Activated B cell treated with CpG ODN at 0.5 μM for 24 hours (primary cell): Measurements from ENCODE around the gene PANK2. TPM values are rescaled to one million over a fixed set of nuclear protein-coding genes. Genes with fewer than 3 reads are reported as not detected.
"Not testable (repeated sequence)": the region's sequence is repeated elsewhere in the genome, so short reads cannot be mapped to it uniquely, and the experiment has no call there.

Experiments
- ATAC-seq: fragments of 200-7000 bp; cut with Tn5 transposase; one replicate; pipeline ENCODE4 v1.10.0; 2021; ENCODE audit warnings: low read depth, mild to moderate bottlenecking, moderate library complexity
- CTCF ChIA-PET: fragments of 350-600 bp; sonication (Branson Sonifier 250); formaldehyde crosslinking; loops from one replicate; lab custom pipeline; 2021; ENCODE audit warnings: antibody characterized with exemption; lab: Charles Lee
- POLR2A ChIA-PET: fragments of 350-600 bp; sonication (Branson Sonifier 250); formaldehyde crosslinking; loops from one replicate; lab custom pipeline; 2021; ENCODE audit warnings: antibody characterized with exemption; lab: Charles Lee
- DNase-seq: peaks from one replicate; pipeline ENCODE4 v3.0.0; 2022
- H3K27ac Mint-ChIP-seq: one replicate; pipeline ENCODE4 v1.8.0; 2020; ENCODE audit warnings: mixed read lengths
- H3K27me3 Mint-ChIP-seq: one replicate; pipeline ENCODE4 v1.8.0; 2021; ENCODE audit warnings: mixed read lengths
- H3K36me3 Mint-ChIP-seq: one replicate; pipeline ENCODE4 v1.8.0; 2021; ENCODE audit warnings: low read depth, mixed read lengths
- H3K4me1 Mint-ChIP-seq: one replicate; pipeline ENCODE4 v1.8.0; 2021; ENCODE audit warnings: mixed read lengths
- H3K4me3 Mint-ChIP-seq: one replicate; pipeline ENCODE4 v1.8.0; 2020; ENCODE audit warnings: mild to moderate bottlenecking, mixed read lengths
- H3K9me3 Mint-ChIP-seq: one replicate; pipeline ENCODE4 v1.8.0; 2020; ENCODE audit warnings: mixed read lengths
- CTCF ChIP-seq: fragments of 200-600 bp; IDR thresholded peaks from one replicate; pipeline ENCODE4 v1.8.0; 2022; ENCODE audit warnings: antibody characterized with exemption, mild to moderate bottlenecking
- intact Hi-C: fragments of 100-400 bp; cut with micrococcal nuclease; formaldehyde crosslinking; loops from one replicate; pipeline ENCODE4 v1.15.1; 2024
- total RNA-seq: library from RNA; stranded (reverse); gene quantifications from 2 replicates; pipeline ENCODE4 v1.2.3, GENCODE V29; 2022

Gene PANK2
- 52.1 and 55.0 TPM in 2 replicates for total RNA-seq

- Mint-ChIP-seq H3K27ac (peak within 1 kb of the TSS; percentile 92), H3K36me3 (peaks cover 34% of the 10 kb centered on the region), H3K4me3 (peak within 1 kb of the TSS; percentile 97), H3K27me3 (no peaks in the 10 kb centered on the region), H3K9me3 (peaks cover 2% of the 10 kb centered on the region), H3K4me1 (peaks cover 53% of the 10 kb centered on the region)
- CTCF ChIA-PET, result no interaction called here
- no peak for TF ChIP-seq CTCF
- ATAC-seq, result peak; percentile 96
- intact Hi-C loops, result loop anchor here (1.0 to 5.0 kb wide), 6 partner anchors 43 to 196 kb away; partner anchors contain the start of genes AP5S1, CDC25B, MAVS and RNF24
- DNase-seq, result peak; percentile 92
- POLR2A ChIA-PET, result interaction anchor here (0.7 to 1.5 kb wide), 7 partner anchors 9 to 1926 kb away, joined by 3 to 9 read pairs (median 5); no protein-coding TSS in a partner anchor
These were observed at the start of gene PANK2 for GRCh38 chr20:3888622-3889488. Gene PANK2, plus strand, starts transcription at chr20:3889387.

- intact Hi-C loops, H3K27me3 Mint-ChIP-seq: not testable (repeated sequence)
These were observed 49.0 kb upstream of the PANK2 start for GRCh38 chr20:3840201-3840600.

DNA sequence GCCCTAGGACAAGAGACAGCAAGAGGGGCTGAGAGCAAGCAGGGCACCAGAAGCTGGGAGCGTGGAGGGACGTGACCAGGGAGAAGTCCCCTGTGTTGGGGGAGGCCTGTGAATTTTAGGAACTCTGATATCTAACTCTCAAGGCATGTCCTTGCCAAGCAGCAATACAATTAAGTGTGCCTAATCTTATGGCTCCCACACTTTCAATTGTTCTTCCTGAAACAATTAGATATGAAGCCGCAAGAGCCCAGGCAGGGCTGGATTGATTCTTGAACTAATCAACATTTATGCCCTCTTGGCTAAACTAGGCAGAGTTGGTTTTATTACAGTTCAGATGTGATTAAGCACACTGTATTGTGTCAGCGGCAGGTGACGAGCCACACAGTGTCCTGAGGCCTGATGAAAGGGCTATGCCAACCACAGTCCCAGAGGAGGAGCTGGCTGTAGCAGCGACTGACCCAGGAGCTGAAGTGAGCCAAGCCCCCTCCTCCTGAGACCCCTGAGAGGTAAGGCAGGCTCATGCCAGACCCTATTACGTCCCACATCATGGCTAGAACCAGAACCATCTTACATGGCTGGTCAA is 46.7 kb upstream of the PANK2 start:
- no peak for TF ChIP-seq CTCF
- intact Hi-C loops, result no loop called here
- ChIA-PET POLR2A (no interaction called here), CTCF (interaction anchor here (0.9 kb wide), 1 partner anchor 22 kb away, joined by 3 read pairs; the partner anchor contains the start of gene AP5S1)
- DNase-seq, result no peak
- no peaks in the 10 kb centered on the region for H3K27me3 Mint-ChIP-seq
- no peak for ATAC-seq
- H3K27ac Mint-ChIP-seq, result no peak overlapping the region
- peaks cover 3% of the 10 kb centered on the region for H3K36me3 Mint-ChIP-seq
- H3K9me3 Mint-ChIP-seq, result no peaks in the 10 kb centered on the region
- H3K4me3 Mint-ChIP-seq, result no peak overlapping the region
- H3K4me1 Mint-ChIP-seq, result peaks cover 9% of the 10 kb centered on the region

More at GRCh38 chr20:3840201-3840600, 49.0 kb upstream of the PANK2 start:
- H3K4me1 Mint-ChIP-seq, H3K9me3 Mint-ChIP-seq, DNase-seq, POLR2A ChIA-PET, H3K4me3 Mint-ChIP-seq, CTCF ChIA-PET, H3K27ac Mint-ChIP-seq, H3K36me3 Mint-ChIP-seq, ATAC-seq: not testable (repeated sequence)

GRCh38 chr20:3843490-3843889 is 45.7 kb upstream of the PANK2 start:
- Mint-ChIP-seq H3K9me3 (no peaks in the 10 kb centered on the region), H3K27ac (no peak overlapping the region), H3K36me3 (peaks cover 3% of the 10 kb centered on the region), H3K27me3 (no peaks in the 10 kb centered on the region), H3K4me3 (no peak overlapping the region), H3K4me1 (peaks cover 19% of the 10 kb centered on the region)
- no peak for ATAC-seq
- ChIA-PET POLR2A (interaction anchor here (0.6 kb wide), 1 partner anchor 244 kb away, joined by 5 read pairs; no protein-coding TSS in a partner anchor), CTCF (interaction anchor here (0.9 kb wide), 1 partner anchor 23 kb away, joined by 3 read pairs; the partner anchor contains the start of gene AP5S1)
- no peak for DNase-seq
- intact Hi-C loops, result no loop called here
- TF ChIP-seq CTCF, result no peak

DNA sequence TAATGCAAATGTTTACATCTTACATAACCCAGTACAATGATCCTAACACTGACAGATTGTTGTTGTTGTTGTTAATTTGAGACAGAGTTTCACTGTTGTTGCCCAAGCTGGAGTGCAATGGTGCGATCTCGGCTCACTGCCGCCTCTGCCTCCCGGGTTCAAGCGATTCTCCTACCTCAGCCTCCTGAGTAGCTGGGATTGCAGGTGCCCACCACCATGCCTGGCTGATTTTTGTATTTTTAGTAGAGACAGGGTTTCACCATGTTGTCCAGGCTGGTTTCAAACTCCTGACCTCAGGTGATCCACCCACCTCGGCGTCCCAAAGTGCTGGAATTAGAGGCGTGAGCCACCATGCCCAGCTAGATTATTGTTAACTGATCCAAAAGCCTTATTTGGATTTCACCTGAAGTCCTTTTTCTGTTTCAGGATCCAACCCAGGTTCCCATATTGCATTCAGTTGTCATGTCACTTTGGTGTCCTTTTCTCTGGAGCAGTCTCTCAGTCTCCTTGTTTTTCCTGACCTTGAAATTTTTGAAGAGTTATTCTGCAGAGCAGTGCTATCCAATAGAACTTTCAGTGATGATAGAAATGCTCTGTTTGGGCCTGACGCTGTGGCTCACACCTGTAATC is 45.1 kb upstream of the PANK2 start:
- H3K4me3 Mint-ChIP-seq, H3K27ac Mint-ChIP-seq, DNase-seq, intact Hi-C loops, H3K36me3 Mint-ChIP-seq, H3K27me3 Mint-ChIP-seq, H3K9me3 Mint-ChIP-seq, ATAC-seq: not testable (repeated sequence)
- ChIA-PET CTCF (interaction anchor here (1.5 kb wide), 1 partner anchor 23 kb away, joined by 4 read pairs; the partner anchor contains the start of gene AP5S1), POLR2A (interaction anchor here (0.6 kb wide), 1 partner anchor 243 kb away, joined by 5 read pairs; no protein-coding TSS in a partner anchor)
- H3K4me1 Mint-ChIP-seq, result peaks cover 24% of the 10 kb centered on the region
